Muscle layer of duodenum (tissue), 2 donors: ENCODE measurements around the gene CORO2A.

Experiments used
- H3K27ac ChIP-seq: one replicate; pipeline ENCODE4 v1.7.0; 2013; ENCODE audit warnings: mild to moderate bottlenecking, low read length
- H3K27me3 ChIP-seq: one replicate; pipeline ENCODE4 v1.7.0; 2013; ENCODE audit warnings: low read depth, mild to moderate bottlenecking, control low read depth, low read length
- H3K36me3 ChIP-seq, 2 donors: one replicate each; pipeline ENCODE4 v1.7.0; 2013; ENCODE audit warnings: low read length in 2 of 2, control low read depth in 1 of 2, mild to moderate bottlenecking in 1 of 2; ENCODE audit not compliant: insufficient read depth in 2 of 2, control insufficient read depth in 1 of 2
- H3K4me1 ChIP-seq, 2 donors: one replicate each; pipeline ENCODE4 v1.7.0; 2013; ENCODE audit warnings: low read length in 2 of 2, mild to moderate bottlenecking in 2 of 2, control low read depth in 1 of 2, moderate library complexity in 1 of 2; ENCODE audit not compliant: insufficient read depth in 2 of 2, control insufficient read depth in 1 of 2
- H3K4me3 ChIP-seq, 2 donors: one replicate each; pipeline ENCODE4 v1.7.0; 2013; ENCODE audit warnings: low read length in 2 of 2, low read depth in 1 of 2, mild to moderate bottlenecking in 1 of 2
- H3K9me3 ChIP-seq, 2 donors: one replicate each; pipeline ENCODE4 v1.7.0; 2013; ENCODE audit warnings: low read length in 2 of 2, control low read depth in 1 of 2, mild to moderate bottlenecking in 1 of 2; ENCODE audit not compliant: control insufficient read depth in 1 of 2
- donor health status: healthy.

CORO2A gene

GRCh38 chr9:98087420-98088354 is 104.8 kb downstream of the CORO2A start:
- H3K27ac ChIP-seq: no peak overlapping the region
- H3K4me3 ChIP-seq: peak overlapping the region in 1 of 2 donors; percentile 58
- peaks cover 0 to 11% of the 10 kb centered on the region in 2 donors for H3K36me3 ChIP-seq
- no peaks in the 10 kb centered on the region for H3K9me3 ChIP-seq
- H3K27me3 ChIP-seq: no peaks in the 10 kb centered on the region
- peaks cover 0 to 4% of the 10 kb centered on the region in 2 donors for H3K4me1 ChIP-seq

- Histone ChIP-seq H3K4me1 (peaks cover 0 to 4% of the 10 kb centered on the region in 2 donors), H3K4me3 (no peak overlapping the region), H3K27ac (no peak overlapping the region), H3K36me3 (peaks cover 9 to 12% of the 10 kb centered on the region in 2 donors), H3K9me3 (no peaks in the 10 kb centered on the region), H3K27me3 (no peaks in the 10 kb centered on the region)
Observed at GRCh38 chr9:98086461-98086860, 106.0 kb downstream of the CORO2A start.

GRCh38 chr9:98085944-98086343 is 106.5 kb downstream of the CORO2A start:
- no peak overlapping the region for H3K27ac ChIP-seq
- H3K4me1 ChIP-seq: peaks cover 0 to 4% of the 10 kb centered on the region in 2 donors
- no peaks in the 10 kb centered on the region for H3K9me3 ChIP-seq
- H3K36me3 ChIP-seq: peaks cover 14 to 15% of the 10 kb centered on the region in 2 donors
- H3K27me3 ChIP-seq: no peaks in the 10 kb centered on the region
- H3K4me3 ChIP-seq: no peak overlapping the region

GRCh38 chr9:98085058-98085457 is 107.4 kb downstream of the CORO2A start:
- H3K27me3 ChIP-seq: no peaks in the 10 kb centered on the region
- H3K36me3 ChIP-seq: peaks cover 19 to 22% of the 10 kb centered on the region in 2 donors

GRCh38 chr9:98084396-98084795 is 108.0 kb downstream of the CORO2A start:
- Histone ChIP-seq H3K36me3 (peaks cover 22 to 23% of the 10 kb centered on the region in 2 donors), H3K4me3 (no peak overlapping the region), H3K9me3 (no peaks in the 10 kb centered on the region), H3K4me1 (peaks cover 0 to 4% of the 10 kb centered on the region in 2 donors), H3K27ac (no peak overlapping the region), H3K27me3 (no peaks in the 10 kb centered on the region)

More at GRCh38 chr9:98085058-98085457, 107.4 kb downstream of the CORO2A start:
- Histone ChIP-seq H3K4me1 (peaks cover 0 to 4% of the 10 kb centered on the region in 2 donors), H3K27ac (no peak overlapping the region), H3K9me3 (no peaks in the 10 kb centered on the region), H3K4me3 (no peak overlapping the region)

- Histone ChIP-seq H3K36me3 (peaks cover 22 to 25% of the 10 kb centered on the region in 2 donors), H3K4me1 (peaks cover 0 to 4% of the 10 kb centered on the region in 2 donors), H3K27ac (no peak overlapping the region), H3K27me3 (no peaks in the 10 kb centered on the region), H3K9me3 (no peaks in the 10 kb centered on the region), H3K4me3 (no peak overlapping the region)
Observed at GRCh38 chr9:98083566-98084183, 108.8 kb downstream of the CORO2A start.

- Histone ChIP-seq H3K27ac (no peak overlapping the region), H3K27me3 (no peaks in the 10 kb centered on the region), H3K36me3 (peaks cover 26 to 28% of the 10 kb centered on the region in 2 donors), H3K4me1 (peaks cover 0 to 4% of the 10 kb centered on the region in 2 donors), H3K4me3 (no peak overlapping the region), H3K9me3 (no peaks in the 10 kb centered on the region)
Observed at GRCh38 chr9:98083061-98083501, 109.4 kb downstream of the CORO2A start.

GRCh38 chr9:98081477-98082219 is 110.8 kb downstream of the CORO2A start:
- H3K9me3 ChIP-seq: no peaks in the 10 kb centered on the region
- no peaks in the 10 kb centered on the region for H3K27me3 ChIP-seq
- peak overlapping the region; percentile 61 for H3K27ac ChIP-seq
- no peak overlapping the region for H3K4me3 ChIP-seq
- peaks cover 32 to 35% of the 10 kb centered on the region in 2 donors for H3K36me3 ChIP-seq
- H3K4me1 ChIP-seq: no peaks in the 10 kb centered on the region

GRCh38 chr9:98080780-98081179 is 111.7 kb downstream of the CORO2A start:
- Histone ChIP-seq H3K27ac (peak overlapping the region; percentile 61), H3K27me3 (no peaks in the 10 kb centered on the region), H3K9me3 (no peaks in the 10 kb centered on the region), H3K36me3 (peaks cover 32 to 35% of the 10 kb centered on the region in 2 donors), H3K4me3 (no peak overlapping the region), H3K4me1 (no peaks in the 10 kb centered on the region)

- Histone ChIP-seq H3K4me1 (no peaks in the 10 kb centered on the region), H3K9me3 (no peaks in the 10 kb centered on the region), H3K27me3 (no peaks in the 10 kb centered on the region), H3K27ac (no peak overlapping the region), H3K36me3 (peaks cover 32 to 35% of the 10 kb centered on the region in 2 donors), H3K4me3 (no peak overlapping the region)
Observed at GRCh38 chr9:98080326-98080725, 112.1 kb downstream of the CORO2A start.

GRCh38 chr9:98078895-98079294 is 113.5 kb downstream of the CORO2A start:
- peaks cover 26 to 35% of the 10 kb centered on the region in 2 donors for H3K36me3 ChIP-seq
- H3K4me3 ChIP-seq: no peak overlapping the region
- H3K9me3 ChIP-seq: no peaks in the 10 kb centered on the region
- H3K27ac ChIP-seq: no peak overlapping the region
- peaks cover 4 to 9% of the 10 kb centered on the region in 2 donors for H3K4me1 ChIP-seq
- H3K27me3 ChIP-seq: no peaks in the 10 kb centered on the region
